ENCODE measurements around the gene MBD3.

MBD3 gene

DNA sequence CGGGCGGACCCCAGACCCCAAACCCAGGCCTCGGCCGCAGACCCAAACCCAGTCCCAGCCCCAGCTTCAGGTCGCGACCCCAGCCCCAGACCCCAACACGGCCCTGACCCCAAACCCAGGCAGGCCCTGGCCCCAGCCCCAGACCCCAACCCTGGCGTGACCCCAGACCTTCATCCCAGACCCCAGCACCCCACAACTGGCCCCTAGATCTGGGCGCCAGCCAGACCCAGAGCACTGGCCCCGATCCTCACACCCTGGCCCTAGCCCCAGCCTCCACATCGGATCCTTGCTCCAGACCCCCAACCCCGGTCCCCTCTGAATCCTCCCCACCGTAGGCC, 7.5 kb downstream of the MBD3 start:
- TF ChIP-seq, protein P1, sequence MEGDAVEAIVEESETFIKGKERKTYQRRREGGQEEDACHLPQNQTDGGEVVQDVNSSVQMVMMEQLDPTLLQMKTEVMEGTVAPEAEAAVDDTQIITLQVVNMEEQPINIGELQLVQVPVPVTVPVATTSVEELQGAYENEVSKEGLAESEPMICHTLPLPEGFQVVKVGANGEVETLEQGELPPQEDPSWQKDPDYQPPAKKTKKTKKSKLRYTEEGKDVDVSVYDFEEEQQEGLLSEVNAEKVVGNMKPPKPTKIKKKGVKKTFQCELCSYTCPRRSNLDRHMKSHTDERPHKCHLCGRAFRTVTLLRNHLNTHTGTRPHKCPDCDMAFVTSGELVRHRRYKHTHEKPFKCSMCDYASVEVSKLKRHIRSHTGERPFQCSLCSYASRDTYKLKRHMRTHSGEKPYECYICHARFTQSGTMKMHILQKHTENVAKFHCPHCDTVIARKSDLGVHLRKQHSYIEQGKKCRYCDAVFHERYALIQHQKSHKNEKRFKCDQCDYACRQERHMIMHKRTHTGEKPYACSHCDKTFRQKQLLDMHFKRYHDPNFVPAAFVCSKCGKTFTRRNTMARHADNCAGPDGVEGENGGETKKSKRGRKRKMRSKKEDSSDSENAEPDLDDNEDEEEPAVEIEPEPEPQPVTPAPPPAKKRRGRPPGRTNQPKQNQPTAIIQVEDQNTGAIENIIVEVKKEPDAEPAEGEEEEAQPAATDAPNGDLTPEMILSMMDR (IDR thresholded peaks at IDR 0.05; ENCODE audit: low read depth, low read length): no peak

DNA sequence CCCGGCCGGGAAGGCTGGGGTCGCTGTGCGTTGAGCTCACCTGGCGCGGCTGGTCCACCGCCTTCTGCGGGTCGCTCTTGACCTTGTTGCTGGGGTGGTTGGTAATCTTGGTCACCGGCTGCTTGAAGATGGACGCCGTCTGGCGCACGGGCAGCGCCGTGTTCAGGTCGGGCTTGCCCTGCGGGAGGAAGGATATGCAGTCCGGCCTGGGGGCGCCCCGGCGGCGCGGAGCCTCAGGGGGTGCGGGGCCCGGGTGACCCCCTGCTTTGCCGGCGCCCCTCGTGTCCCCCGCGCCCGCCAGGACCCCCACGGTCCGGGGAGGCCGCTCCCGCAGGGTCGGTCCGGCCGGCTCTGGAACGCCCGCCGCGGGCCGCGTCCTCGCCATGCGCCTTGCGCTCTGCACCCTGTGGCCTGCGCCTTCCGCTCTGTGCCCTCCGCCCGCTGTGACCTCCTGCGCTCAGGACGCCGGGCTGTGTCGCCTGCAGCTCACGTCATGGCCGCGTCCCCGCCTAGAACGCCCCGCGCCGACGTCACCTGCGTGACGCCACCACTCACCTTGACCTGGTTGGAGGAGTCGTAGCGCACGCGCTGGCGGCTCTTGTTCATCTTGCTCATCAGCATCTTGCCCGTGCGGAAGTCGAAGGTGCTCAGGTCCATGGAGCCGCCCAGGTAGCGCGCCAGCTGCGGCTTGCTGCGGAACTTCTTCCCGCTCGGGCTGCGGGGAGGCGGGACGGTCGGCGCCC, 8.0 kb downstream of the MBD3 start:
- no peak overlapping the region for H3K4me3 ChIP-seq (ENCODE audit: low read depth, low read length)
- TF ChIP-seq, protein P1 (IDR thresholded peaks at IDR 0.05; ENCODE audit: low read depth, low read length): no peak

More for the DNA sequence above, 7.5 kb downstream of the MBD3 start:
- H3K4me3 ChIP-seq (ENCODE audit: low read depth, low read length): no peak overlapping the region

DNA sequence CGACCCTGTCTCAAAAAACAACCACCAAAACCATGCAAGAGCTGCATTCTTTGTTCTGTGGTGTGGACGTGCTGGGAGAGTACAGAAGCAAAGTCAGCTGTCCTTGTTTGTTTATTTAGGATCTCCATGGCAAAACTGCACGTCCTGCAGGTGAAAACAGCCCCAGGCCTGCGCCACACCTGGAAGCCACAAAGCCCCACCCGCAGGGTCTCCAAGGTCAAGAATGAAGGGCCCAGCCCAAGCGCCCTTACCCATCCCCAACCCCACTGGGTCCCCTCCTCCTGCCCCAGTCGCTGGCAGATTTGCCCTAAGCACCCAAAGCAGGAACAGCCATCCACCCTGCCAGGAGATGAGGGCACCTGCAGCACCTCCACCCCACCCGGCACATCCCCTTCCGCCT, 10.5 kb downstream of the MBD3 start:
- H3K4me3 ChIP-seq (ENCODE audit: low read depth, low read length): no peak overlapping the region
- TF ChIP-seq, protein P1 (IDR thresholded peaks at IDR 0.05; ENCODE audit: low read depth, low read length): no peak

DNA sequence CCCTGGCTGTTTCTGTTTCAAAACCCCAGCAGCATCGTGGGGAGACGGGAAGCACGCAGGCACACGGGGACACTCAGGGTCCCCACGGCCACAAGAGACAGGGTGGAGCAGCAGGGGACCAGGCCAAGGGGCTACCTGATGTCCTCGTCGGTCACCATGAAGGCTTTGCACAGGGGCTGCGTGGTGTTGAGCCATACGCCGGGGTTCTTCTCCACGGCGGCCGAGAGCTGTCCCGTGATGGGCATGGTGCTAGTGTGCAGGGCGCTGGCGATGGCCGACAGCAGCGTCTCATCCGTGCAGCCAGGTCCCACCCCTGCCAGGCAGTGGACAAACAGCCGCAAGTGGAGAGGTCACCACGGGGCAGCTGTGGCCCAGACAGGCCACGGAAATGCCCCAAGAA, 11.7 kb downstream of the MBD3 start:
- TF ChIP-seq, protein P1 (IDR thresholded peaks at IDR 0.05; ENCODE audit: low read depth, low read length): no peak
- no peak overlapping the region for H3K4me3 ChIP-seq (ENCODE audit: low read depth, low read length)

DNA sequence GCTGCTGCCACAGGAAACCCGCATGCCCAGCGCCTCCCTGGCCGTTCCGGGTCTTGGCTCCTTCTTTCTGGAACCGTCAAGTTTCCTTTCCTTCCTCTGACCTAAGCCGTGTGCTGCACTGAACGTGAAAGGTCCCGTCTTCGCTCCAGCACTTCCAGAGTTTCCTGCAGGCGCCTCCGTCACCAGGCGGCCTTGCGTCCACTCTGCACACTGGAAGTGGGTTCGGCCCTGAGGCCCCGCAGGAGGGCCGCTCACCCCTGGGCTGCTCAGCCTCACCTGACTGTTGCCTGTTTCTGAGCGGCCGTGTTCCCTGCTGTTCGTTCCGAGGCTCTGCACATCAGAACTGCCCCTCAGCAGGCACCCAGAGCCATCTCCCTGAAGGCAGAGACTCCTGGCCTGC, 12.3 kb downstream of the MBD3 start:
- no peak overlapping the region for H3K4me3 ChIP-seq (ENCODE audit: low read depth, low read length)
- TF ChIP-seq, protein P1 (IDR thresholded peaks at IDR 0.05; ENCODE audit: low read depth, low read length): no peak

DNA sequence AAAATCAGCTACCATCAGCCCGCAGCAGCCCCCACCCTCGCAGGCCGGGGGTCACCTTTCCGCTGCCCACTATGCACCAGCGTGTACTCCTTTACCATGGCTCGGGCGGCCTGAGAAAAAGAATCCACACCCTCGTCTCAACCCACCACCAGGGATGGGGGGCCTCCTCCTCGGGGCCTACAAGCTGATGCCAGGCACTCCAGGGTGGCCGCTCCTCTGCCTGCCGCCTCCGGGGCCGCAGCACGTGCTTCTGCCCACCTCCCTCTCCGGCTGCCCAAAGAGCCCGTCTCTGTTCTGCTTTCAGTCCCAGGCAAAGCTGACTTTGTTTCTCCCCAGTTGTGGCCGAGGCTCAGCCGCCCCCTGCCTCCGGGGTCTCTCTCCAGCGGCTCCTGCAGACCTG, 13.4 kb downstream of the MBD3 start:
- TF ChIP-seq, protein P1 (IDR thresholded peaks at IDR 0.05; ENCODE audit: low read depth, low read length): no peak
- no peak overlapping the region for H3K4me3 ChIP-seq (ENCODE audit: low read depth, low read length)

DNA sequence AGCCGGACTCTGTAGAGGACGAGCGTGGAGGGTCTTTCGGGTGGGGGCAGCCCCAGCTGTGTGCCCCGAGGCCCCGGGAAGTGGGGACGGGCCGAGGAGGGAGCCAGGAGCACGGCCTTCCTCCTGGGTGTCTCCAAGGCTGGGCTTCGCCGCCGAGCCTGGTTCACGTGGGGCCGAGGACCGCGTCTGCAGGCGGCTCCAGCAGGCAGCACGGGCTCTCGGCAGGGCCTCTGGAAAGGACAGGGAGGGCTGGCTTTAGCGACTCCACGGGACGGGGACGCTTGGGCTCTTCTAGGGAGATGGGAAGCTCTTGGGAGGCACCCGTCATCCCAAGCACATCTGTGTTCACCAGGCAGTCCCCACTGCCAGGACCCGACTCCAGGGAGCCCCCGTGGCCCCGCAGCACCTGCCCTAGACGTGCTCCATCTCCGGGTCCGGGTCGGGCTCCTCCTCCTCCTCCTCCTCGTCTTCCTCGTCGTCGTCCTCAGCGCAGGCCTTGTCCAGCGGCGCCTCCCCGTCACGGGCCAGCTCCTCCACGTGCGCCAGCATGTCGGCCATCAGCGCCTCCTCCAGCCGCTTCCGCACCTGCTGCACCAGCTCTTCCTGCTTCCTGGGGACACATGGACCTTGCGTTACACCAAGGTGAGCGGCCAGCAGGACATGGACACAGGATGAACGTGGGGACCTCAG, 14.6 kb downstream of the MBD3 start:
- TF ChIP-seq, protein P1 (IDR thresholded peaks at IDR 0.05; ENCODE audit: low read depth, low read length): no peak
- no peak overlapping the region for H3K4me3 ChIP-seq (ENCODE audit: low read depth, low read length)
